ENCODE results near the gene SUGCT. TPM values are rescaled to one million over a fixed set of nuclear protein-coding genes. Genes with fewer than 3 reads are reported as not detected.

The SUGCT gene
- total and polyA plus RNA-seq, 2 of the 13 experiments (the other 11 are each of a cell fraction or from before 2014, with no cell fraction given), result 10.1 to 22.2 TPM

DNA sequence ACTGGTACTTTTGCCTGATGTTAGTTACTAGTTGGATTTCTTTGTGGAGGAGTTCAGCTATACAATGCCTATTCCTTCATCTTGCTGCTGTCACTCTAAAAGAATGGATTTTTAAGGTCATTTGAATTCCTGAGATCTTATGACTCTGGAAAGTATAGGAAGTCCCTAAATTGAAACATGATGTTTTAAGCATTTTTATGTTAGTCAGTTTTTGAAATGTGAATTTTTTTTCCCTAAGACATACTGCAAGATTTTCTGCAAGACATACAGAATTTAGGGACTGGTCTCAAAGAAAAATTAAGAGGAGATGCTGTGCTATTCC is 355.8 kb downstream of the SUGCT start:
- ChIA-PET CTCF (ENCODE audit: low intra/inter-chr PET ratio, low total read pairs) (no interaction called here), POLR2A (no interaction called here)
- Histone ChIP-seq H3K4me3 (replicated peaks in 1 of 3; ENCODE audit: insufficient read depth in 1 of 3, low read depth in 2 of 3, low read length in 3 of 3) (no peak overlapping the region), H3K4me1 (ENCODE audit: insufficient read depth, low read length) (no peaks in the 10 kb centered on the region), H2AFZ (ENCODE audit: low read length) (no peak overlapping the region), H3K9me3 (ENCODE audit: low read length) (no peaks in the 10 kb centered on the region), H3K79me2 (ENCODE audit: insufficient read depth, low read length) (no peaks in the 10 kb centered on the region), H3K27ac (ENCODE audit: extremely low read length, insufficient read depth, low read length) (no peak overlapping the region), H3K4me2 (ENCODE audit: low read depth, low read length) (no peak overlapping the region), H3K36me3 (replicated peaks in 1 of 2; ENCODE audit: control insufficient read depth in 1 of 2, insufficient read depth in 2 of 2, low read length in 2 of 2) (no peaks in the 10 kb centered on the region), H4K20me1 (ENCODE audit: insufficient read depth, low read length) (no peaks in the 10 kb centered on the region), H3K27me3 (ENCODE audit: control insufficient read depth in 1 of 2, insufficient read depth in 2 of 2, low read length in 2 of 2) (no peaks in the 10 kb centered on the region), H3K9ac (ENCODE audit: insufficient read depth, low read depth, low read length) (no peak overlapping the region)
- DNase-seq (ENCODE audit: low spot score) (no peak), ATAC-seq (no peak), FAIRE-seq (no peak)
- TF ChIP-seq, protein P1, sequence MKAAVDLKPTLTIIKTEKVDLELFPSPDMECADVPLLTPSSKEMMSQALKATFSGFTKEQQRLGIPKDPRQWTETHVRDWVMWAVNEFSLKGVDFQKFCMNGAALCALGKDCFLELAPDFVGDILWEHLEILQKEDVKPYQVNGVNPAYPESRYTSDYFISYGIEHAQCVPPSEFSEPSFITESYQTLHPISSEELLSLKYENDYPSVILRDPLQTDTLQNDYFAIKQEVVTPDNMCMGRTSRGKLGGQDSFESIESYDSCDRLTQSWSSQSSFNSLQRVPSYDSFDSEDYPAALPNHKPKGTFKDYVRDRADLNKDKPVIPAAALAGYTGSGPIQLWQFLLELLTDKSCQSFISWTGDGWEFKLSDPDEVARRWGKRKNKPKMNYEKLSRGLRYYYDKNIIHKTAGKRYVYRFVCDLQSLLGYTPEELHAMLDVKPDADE (CRISPR knock-in tag; IDR thresholded peaks at IDR 0.05), result no peak
- no peak for TF ChIP-seq U2AF1 (optimal IDR thresholded peaks at IDR 0.05; ENCODE audit: low read depth, low read length)
- TF ChIP-seq ZNF430 (CRISPR knock-in tag; IDR thresholded peaks at IDR 0.05), result no peak
- TF ChIP-seq MLXIP (CRISPR knock-in tag; IDR thresholded peaks at IDR 0.05; ENCODE audit: borderline replicate concordance), result no peak
- no peak for TF ChIP-seq E2F5 (CRISPR knock-in tag; conservative IDR thresholded peaks at IDR 0.05)
- no peak for TF ChIP-seq DNMT3B (CRISPR knock-in tag; conservative IDR thresholded peaks at IDR 0.05)
- TF ChIP-seq MAZ (IDR thresholded peaks at IDR 0.05; ENCODE audit: borderline replicate concordance, low read depth, low read length), result no peak
- no peak for TF ChIP-seq MAZ (CRISPR knock-in tag; IDR thresholded peaks at IDR 0.05; ENCODE audit: low read depth)
- TF ChIP-seq RBM39 (IDR thresholded peaks at IDR 0.05; ENCODE audit: low read depth, low read length, poor library complexity, severe bottlenecking), result no peak
- no peak for TF ChIP-seq ZNF703 (CRISPR knock-in tag; IDR thresholded peaks at IDR 0.05; ENCODE audit: borderline replicate concordance)
- no peak for TF ChIP-seq SOX5 (CRISPR knock-in tag; IDR thresholded peaks at IDR 0.05; ENCODE audit: borderline replicate concordance)
- no peak for TF ChIP-seq NAIF1 (CRISPR knock-in tag; IDR thresholded peaks at IDR 0.05; ENCODE audit: borderline replicate concordance)
- TF ChIP-seq NRL (CRISPR knock-in tag; IDR thresholded peaks at IDR 0.05; ENCODE audit: borderline replicate concordance), result no peak
- TF ChIP-seq SOX13 (IDR thresholded peaks at IDR 0.05), result no peak
- TF ChIP-seq SOX13 (CRISPR knock-in tag; conservative IDR thresholded peaks at IDR 0.05 in 1 of 2, IDR thresholded peaks at IDR 0.05 in 1 of 2), result no peak
- no peak for TF ChIP-seq DBP (CRISPR knock-in tag; IDR thresholded peaks at IDR 0.05; ENCODE audit: not compliant biosample characterization)
- TF ChIP-seq SMARCE1 (IDR thresholded peaks at IDR 0.05; ENCODE audit: borderline replicate concordance), result no peak
- TF ChIP-seq HDAC2 (CRISPR knock-in tag; IDR thresholded peaks at IDR 0.05), result no peak
- no peak for TF ChIP-seq RBAK (CRISPR knock-in tag; IDR thresholded peaks at IDR 0.05)
- TF ChIP-seq ZBTB3 (CRISPR knock-in tag; IDR thresholded peaks at IDR 0.05; ENCODE audit: borderline replicate concordance, low read depth), result no peak
- no peak for TF ChIP-seq DNMT1 (CRISPR knock-in tag; IDR thresholded peaks at IDR 0.05)
- BruUV-seq (replicated peaks), result no TSS peak
- in situ Hi-C loops (cut with HindIII; ENCODE audit: extremely low pct_ligation_motif_present, low pct_unique_long_range_greater_than_20kb) (no loop called here), intact Hi-C loops (cut with micrococcal nuclease; ENCODE audit: unreplicated experiment) (no loop called here)
